Medulla oblongata (tissue), 1 donor: Measurements from ENCODE around the gene SLC37A1.

Source experiments
- DNase-seq: peaks from one replicate; pipeline ENCODE4 v3.0.0-alpha.2; 2015; ENCODE audit errors: extremely low spot score

SLC37A1 gene

DNA sequence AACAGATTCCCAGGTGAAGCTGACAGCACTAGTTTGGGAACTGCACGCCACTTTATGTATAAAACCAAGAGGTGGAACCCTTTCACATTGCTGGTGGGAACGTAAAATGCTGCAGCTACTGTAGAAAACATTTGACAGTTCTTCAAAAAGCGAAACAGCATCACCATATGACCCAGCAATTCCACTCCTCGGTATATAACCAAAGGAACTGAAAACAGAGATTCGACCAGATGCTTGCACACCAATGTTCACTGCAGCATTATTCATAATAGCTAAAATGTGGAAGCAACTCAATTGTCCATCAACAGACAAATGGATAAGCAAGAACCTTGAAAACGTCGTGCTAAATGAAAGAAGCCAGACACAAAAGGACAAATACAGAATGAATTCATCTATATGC lies 35.1 kb upstream of the SLC37A1 start:
- no peak for DNase-seq

- DNase-seq = no peak
Measured at GRCh38 chr21:42479582-42479981, 34.1 kb upstream of the SLC37A1 start.

DNA sequence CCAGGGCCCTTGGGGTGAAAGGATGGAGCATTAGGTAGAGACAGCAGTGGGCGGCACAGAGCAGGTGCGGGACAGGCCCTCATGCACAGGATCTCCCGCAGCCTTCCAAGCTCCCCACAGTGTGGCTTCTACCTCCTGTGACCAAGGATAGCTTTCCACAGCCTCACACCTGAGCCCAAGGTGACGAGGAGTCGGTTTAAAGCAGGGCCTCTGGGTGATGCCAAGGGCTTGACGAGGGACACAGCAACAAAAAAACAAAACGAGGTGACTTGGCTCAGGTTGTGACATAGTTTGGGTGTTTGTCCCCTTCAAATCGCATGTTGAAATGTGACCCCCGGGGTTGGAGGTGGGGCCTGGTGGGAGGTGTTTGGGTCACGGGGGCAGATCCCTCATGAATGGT lies 32.9 kb upstream of the SLC37A1 start:
- no peak for DNase-seq

GRCh38 chr21:42481169-42481568 lies 32.5 kb upstream of the SLC37A1 start:
- no peak for DNase-seq

- DNase-seq = no peak
Measured at GRCh38 chr21:42484966-42485365, 28.7 kb upstream of the SLC37A1 start.

DNA sequence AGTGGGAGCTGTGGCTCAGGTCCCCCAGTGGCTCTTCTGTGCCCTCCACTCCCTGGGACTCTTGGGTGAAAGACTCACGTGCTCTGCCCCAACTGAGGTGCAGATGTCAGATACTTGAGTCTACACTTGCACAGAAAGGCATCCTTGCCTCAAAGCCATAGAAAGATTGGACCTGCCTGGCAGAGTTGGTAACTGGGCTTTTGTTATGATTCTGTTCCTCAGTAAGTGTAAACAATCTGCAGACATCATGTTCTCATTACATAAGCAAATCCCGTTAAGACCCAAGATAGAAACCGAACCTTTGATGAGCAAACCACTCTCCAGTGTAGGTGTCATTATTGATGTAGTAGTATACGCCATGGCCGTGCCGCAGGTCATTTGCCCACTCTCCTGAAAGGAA lies 27.6 kb upstream of the SLC37A1 start:
- DNase-seq = no peak

- DNase-seq = no peak
Measured at GRCh38 chr21:42486531-42486930, 27.1 kb upstream of the SLC37A1 start.

- DNase-seq = no peak
Measured at GRCh38 chr21:42489006-42489563, 24.6 kb upstream of the SLC37A1 start.

DNA sequence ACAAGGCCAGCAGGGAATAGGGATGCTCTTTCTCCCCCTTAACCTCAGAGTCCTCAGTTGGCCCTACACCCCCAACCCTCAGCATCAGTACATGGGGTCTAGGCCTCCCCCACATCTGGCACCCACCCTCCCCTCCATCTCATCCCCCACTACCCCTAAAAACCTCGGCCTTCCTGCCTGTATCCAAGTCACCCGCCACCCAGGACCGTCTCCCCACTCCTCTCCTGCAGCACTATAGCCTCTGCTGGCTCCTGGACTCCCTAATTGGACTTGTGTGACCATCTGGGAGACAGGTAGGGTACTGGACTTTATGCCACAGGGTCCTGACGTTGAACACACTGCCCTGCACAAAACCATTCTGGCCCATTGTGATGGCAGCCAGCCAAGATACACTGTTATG lies 23.7 kb upstream of the SLC37A1 start:
- DNase-seq = no peak

GRCh38 chr21:42490720-42491119 lies 22.9 kb upstream of the SLC37A1 start:
- DNase-seq = no peak

- DNase-seq = no peak
Measured at GRCh38 chr21:42491328-42491727, 22.3 kb upstream of the SLC37A1 start.

GRCh38 chr21:42492201-42492600 lies 21.5 kb upstream of the SLC37A1 start:
- DNase-seq = no peak

GRCh38 chr21:42493109-42494060 lies 20.3 kb upstream of the SLC37A1 start:
- no peak for DNase-seq

DNA sequence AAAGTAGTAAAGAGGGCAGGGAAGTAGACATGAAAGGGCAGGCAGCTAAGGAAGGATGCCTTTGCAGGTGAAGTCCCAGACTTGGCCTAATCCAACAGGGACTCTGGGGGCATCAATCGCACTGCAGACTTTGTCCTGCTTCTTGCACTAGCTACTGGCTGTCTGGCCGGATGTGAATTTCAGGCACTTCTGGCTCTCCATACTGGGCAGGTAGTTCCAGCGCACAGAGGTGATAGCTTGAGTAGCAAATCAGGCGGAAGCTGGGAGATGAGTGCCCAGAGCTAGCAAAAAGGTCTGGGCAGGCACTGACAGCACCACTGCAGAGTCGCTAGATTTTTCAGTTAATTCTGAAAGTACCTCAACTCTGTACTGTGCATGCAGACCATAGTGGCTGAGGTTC lies 18.6 kb upstream of the SLC37A1 start:
- no peak for DNase-seq

DNA sequence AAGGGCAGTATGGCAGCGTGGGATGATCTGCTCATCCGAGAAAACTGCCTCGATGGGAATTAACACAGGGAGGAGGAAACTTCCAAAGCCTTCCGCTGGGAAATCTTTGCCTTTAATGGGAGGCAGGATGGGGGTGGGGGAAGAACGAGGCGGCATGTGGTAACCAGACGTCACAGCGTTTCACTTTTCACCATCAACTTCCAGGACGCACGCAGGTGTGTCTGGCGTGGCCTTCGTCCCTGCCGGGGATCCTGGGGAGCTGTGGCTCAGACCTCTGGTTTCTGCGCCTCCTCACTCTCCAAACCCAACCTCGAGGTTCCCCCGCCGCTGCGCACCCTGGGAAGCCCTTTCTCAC lies 17.9 kb upstream of the SLC37A1 start:
- no peak for DNase-seq

DNA sequence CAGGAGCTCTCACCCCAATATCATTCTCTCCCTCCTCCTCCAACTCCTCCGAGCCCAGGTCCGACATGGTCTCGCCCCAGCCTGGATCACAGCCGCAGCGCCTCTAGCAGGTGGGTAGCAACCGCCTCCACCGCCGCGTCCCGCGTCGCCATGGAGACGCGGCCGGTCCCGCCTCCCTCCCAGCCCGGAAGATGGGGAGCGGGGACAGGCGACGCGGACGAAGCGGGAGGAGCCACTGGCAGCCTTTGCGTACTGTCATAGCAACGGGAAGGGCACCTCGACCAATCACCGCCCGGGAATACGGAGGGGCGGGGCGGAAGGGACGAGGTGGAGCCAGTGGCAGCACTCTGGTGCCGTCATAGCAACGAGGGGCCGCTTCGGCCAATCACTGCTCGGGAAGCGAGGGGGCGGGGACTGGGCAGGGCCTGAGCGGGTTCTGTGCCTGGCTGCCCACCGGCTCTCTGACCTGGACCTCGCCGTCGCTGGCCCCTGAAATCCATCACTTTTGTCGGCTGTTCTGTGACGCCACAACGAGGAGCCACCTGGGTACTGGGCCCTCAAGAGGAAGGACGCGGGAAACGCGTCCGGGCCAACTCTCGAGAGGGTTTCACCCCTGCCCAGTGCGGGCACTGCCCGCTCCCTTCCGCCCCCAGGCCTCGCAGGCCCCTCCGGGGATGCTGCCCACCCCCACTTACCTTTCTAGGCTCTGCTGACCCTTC lies 17.4 kb upstream of the SLC37A1 start, which contains the start of gene RSPH1:
Gene RSPH1, minus strand, starts transcription at position 105 of the 719 bp plus-strand sequence. Its CDS starts 38 bp downstream, at position 67.
- peak; percentile 100 for DNase-seq

GRCh38 chr21:42496839-42497202 lies 16.8 kb upstream of the SLC37A1 start:
- DNase-seq = no peak

DNA sequence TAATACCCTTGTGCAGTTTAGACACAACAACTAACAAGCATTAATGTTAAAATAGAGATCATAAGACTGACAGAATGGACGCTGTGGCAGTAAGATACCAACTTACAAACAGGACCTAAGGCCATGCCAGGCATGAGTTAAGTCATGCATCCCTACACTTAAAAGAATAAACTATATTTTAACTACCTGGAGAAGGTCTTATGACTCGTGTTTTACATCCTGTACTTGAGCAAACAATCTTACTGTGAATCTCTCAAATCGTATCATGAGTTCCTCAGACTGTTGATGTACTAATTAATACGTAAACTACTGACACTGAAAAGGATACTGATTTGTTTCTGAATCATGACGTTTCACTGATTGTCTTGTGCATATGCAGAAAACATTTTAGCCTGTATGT lies 15.6 kb upstream of the SLC37A1 start:
- no peak for DNase-seq

DNA sequence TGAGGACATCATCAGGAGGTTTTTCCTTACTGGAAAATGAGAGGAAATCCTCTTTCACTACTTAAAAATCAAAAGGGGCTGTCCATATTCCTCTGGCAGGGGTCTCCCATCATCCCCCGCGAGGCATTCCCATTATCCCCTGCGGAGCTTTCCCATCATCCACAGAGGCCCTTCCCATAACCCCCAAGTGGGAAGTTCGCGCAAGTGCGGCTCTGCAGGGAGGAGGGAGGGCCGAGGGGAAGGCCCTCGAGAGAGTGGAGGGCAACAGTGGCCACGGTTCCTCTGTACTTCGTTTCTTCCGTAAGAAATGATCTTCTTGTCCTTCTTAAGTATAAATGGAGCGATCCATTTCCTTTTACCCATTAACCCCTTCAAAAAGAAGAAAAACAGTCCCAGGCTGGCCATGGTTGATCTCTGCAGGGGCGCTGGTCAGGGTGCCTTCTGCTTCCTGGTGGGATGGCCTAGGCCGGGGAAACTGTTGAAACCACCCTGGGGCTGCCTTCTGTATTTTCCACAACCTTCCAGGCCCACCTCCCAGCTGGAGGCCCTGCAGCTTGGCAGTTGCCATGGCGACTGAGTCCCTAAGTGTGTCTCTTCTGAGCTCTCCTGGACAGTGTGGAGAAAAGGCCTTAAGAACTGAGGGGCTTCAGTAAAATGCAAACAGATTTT lies 14.1 kb upstream of the SLC37A1 start:
- DNase-seq = no peak

DNA sequence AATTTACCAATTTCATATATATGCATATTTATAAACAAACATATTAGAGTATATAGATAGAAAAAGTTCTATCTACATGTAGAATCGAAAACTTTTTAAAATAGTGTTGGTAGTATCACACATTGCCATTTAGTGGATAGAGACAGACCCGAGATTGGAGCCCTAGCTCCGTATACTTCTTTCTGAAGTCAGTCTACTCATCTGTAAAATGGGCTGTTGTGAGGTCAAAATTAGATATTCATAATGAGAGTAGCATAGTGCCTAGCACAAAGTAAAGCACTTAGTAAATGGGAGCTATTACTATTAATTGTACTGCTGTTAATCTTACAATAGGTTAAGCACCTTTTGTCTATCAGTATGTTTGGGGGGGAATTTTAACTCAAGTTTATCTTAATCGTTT lies 13.4 kb upstream of the SLC37A1 start:
- no peak for DNase-seq

GRCh38 chr21:42500736-42501135 lies 12.9 kb upstream of the SLC37A1 start:
- no peak for DNase-seq

DNA sequence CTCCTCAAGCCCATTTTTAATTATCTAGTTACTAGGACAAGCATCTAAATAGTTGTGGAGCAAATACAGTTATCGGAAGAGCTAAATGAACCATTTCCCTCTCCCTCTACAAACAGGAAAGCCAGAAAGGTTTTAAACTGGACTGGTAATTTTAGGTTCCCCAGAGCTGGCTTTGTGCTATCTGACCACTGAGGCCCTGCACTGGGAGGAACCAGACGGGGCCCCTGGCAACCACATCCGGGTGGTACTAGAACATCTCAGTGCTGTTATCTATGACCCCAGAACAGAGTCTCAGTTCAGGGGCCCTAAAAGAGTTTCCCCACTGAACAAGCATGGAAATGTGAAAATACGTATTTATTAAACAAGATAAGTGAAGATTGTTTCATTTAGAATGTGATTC lies 9.9 kb upstream of the SLC37A1 start:
- no peak for DNase-seq
